Measurements from ENCODE around the gene ZNF804B. TPM values are rescaled to one million over a fixed set of nuclear protein-coding genes. Genes with fewer than 3 reads are reported as not detected.

Gene ZNF804B
- total and polyA plus RNA-seq, 12 donors = 0.04 to 0.09 (median 0.08) TPM; not detected in 7

- Histone ChIP-seq H3K4me1 (replicated peaks in 1 of 2) (no peaks in the 10 kb centered on the region), H3K36me3 (replicated peaks in 1 of 2) (no peaks in the 10 kb centered on the region), H3K27ac (no peak overlapping the region), H3K27me3 (no peaks in the 10 kb centered on the region), H3K9me3 (replicated peaks in 1 of 3) (no peaks in the 10 kb centered on the region), H3K4me3 (no peak overlapping the region)
- intact Hi-C loops (cut with DNase I) = no loop called here
- no peak for DNase-seq
- no peak for TF ChIP-seq CTCF (IDR thresholded peaks at IDR 0.05)
- no peak for TF ChIP-seq POLR2A (IDR thresholded peaks at IDR 0.05)
- WGBS, 4 donors = 58 to 79% (median 73%) methylated on average over 1 of the region's 1 CpG
Measured at GRCh38 chr7:89091550-89091949, 332.1 kb downstream of the ZNF804B start.

GRCh38 chr7:89094269-89094668, 334.8 kb downstream of the ZNF804B start:
- DNase-seq = no peak
- Histone ChIP-seq H3K36me3 (replicated peaks in 1 of 2) (no peaks in the 10 kb centered on the region), H3K9me3 (replicated peaks in 1 of 3) (no peaks in the 10 kb centered on the region), H3K27ac (no peak overlapping the region), H3K4me1 (replicated peaks in 1 of 2) (no peaks in the 10 kb centered on the region), H3K27me3 (no peaks in the 10 kb centered on the region), H3K4me3 (no peak overlapping the region)
- TF ChIP-seq CTCF (IDR thresholded peaks at IDR 0.05) (no peak), POLR2A (IDR thresholded peaks at IDR 0.05) (no peak)
- intact Hi-C loops (cut with DNase I) = no loop called here
- WGBS, 4 donors = 79 to 85% (median 84%) methylated on average over 3 of the region's 3 CpGs

- intact Hi-C loops (cut with DNase I) = no loop called here
- H3K4me1 ChIP-seq (replicated peaks in 1 of 2) = no peaks in the 10 kb centered on the region
- no peak overlapping the region for H3K4me3 ChIP-seq
- no peak for DNase-seq
- H3K36me3 ChIP-seq (replicated peaks in 1 of 2) = no peaks in the 10 kb centered on the region
- no peaks in the 10 kb centered on the region for H3K9me3 ChIP-seq (replicated peaks in 1 of 3)
- no peaks in the 10 kb centered on the region for H3K27me3 ChIP-seq
- no peak overlapping the region for H3K27ac ChIP-seq
- TF ChIP-seq CTCF (IDR thresholded peaks at IDR 0.05) = no peak
- no peak for TF ChIP-seq POLR2A (IDR thresholded peaks at IDR 0.05)
Measured at GRCh38 chr7:89103564-89103963, 344.1 kb downstream of the ZNF804B start.

- Histone ChIP-seq H3K36me3 (replicated peaks in 1 of 2) (no peaks in the 10 kb centered on the region), H3K9me3 (replicated peaks in 1 of 3) (no peaks in the 10 kb centered on the region), H3K4me3 (no peak overlapping the region), H3K4me1 (replicated peaks in 1 of 2) (no peaks in the 10 kb centered on the region), H3K27me3 (no peaks in the 10 kb centered on the region), H3K27ac (no peak overlapping the region)
- TF ChIP-seq CTCF (IDR thresholded peaks at IDR 0.05) = no peak
- no peak for TF ChIP-seq POLR2A (IDR thresholded peaks at IDR 0.05)
- intact Hi-C loops (cut with DNase I) = no loop called here
- no peak for DNase-seq
- 81 to 89% (median 83%) methylated on average over 6 of the region's 6 CpGs for WGBS, 4 donors
Measured at GRCh38 chr7:89104748-89105685, 345.5 kb downstream of the ZNF804B start.

All from adrenal gland (tissue), 12 donors.